Naive thymus-derived CD4-positive, alpha-beta T cell (primary cell): ENCODE results near the gene CD276. TPM values are rescaled to one million over a fixed set of nuclear protein-coding genes. Genes with fewer than 3 reads are reported as not detected.

Source experiments
- ATAC-seq: fragments of 150-1000 bp; cut with Tn5 transposase; 2 replicates; pipeline ENCODE4 v1.10.0; 2021; ENCODE audit warnings: mild to moderate bottlenecking, moderate library complexity
- CTCF ChIA-PET: fragments of 350-600 bp; sonication (Branson Sonifier 250); formaldehyde crosslinking; loops from one replicate; lab custom pipeline; 2021; ENCODE audit warnings: antibody characterized with exemption; lab: Charles Lee
- POLR2A ChIA-PET: fragments of 350-600 bp; sonication (Branson Sonifier 250); formaldehyde crosslinking; loops from one replicate; lab custom pipeline; 2021; ENCODE audit warnings: antibody characterized with exemption, inconsistent platforms; lab: Charles Lee
- DNase-seq, 9 donors: peaks; one replicate each; pipeline versions ENCODE4 v3.0.0 to v3.0.0-alpha.2; 2020 to 2022; ENCODE audit warnings: mixed read lengths in 1 of 9
- H3K27ac ChIP-seq: one replicate; pipeline ENCODE4 v1.7.0; 2013; ENCODE audit warnings: mild to moderate bottlenecking, low read depth, low read length, moderate library complexity
- H3K27me3 ChIP-seq, 2 donors: one replicate each; pipeline ENCODE4 v1.7.0; 2013; ENCODE audit warnings: low read length in 2 of 2, mild to moderate bottlenecking in 2 of 2, moderate library complexity in 2 of 2; ENCODE audit not compliant: control insufficient read depth in 2 of 2, insufficient read depth in 2 of 2
- H3K36me3 ChIP-seq, 3 experiments: 1 replicate in 2 of 3; 2 replicates in 1 of 3; pipeline ENCODE4 v1.7.0; 2013; ENCODE audit warnings: low read length in 3 of 3, mild to moderate bottlenecking in 3 of 3, moderate library complexity in 1 of 3; ENCODE audit not compliant: insufficient read depth in 3 of 3, control insufficient read depth in 2 of 3
- H3K4me1 ChIP-seq, 2 donors: one replicate each; pipeline ENCODE4 v1.7.0; 2013; ENCODE audit warnings: low read length in 2 of 2, mild to moderate bottlenecking in 2 of 2, moderate library complexity in 1 of 2; ENCODE audit not compliant: control insufficient read depth in 2 of 2, insufficient read depth in 2 of 2
- H3K4me3 ChIP-seq: 2 replicates; pipeline ENCODE4 v1.7.0; 2013; ENCODE audit warnings: mild to moderate bottlenecking, low read length
- H3K9me3 ChIP-seq, 3 experiments: 1 replicate in 2 of 3; 2 replicates in 1 of 3; pipeline ENCODE4 v1.7.0; 2013; ENCODE audit warnings: low read length in 3 of 3; ENCODE audit not compliant: control insufficient read depth in 2 of 3
- H3K27ac Mint-ChIP-seq, 9 donors: one replicate each; pipeline ENCODE4 v1.8.0; 2020 to 2022; ENCODE audit warnings: mixed read lengths in 9 of 9, mild to moderate bottlenecking in 8 of 9, moderate library complexity in 5 of 9, inconsistent platforms in 2 of 9
- H3K27me3 Mint-ChIP-seq, 5 donors: one replicate each; pipeline ENCODE4 v1.8.0; 2021 to 2022; ENCODE audit warnings: mixed read lengths in 5 of 5, mild to moderate bottlenecking in 1 of 5
- H3K36me3 Mint-ChIP-seq, 5 donors: one replicate each; pipeline ENCODE4 v1.8.0; 2020 to 2022; ENCODE audit warnings: mixed read lengths in 5 of 5, mild to moderate bottlenecking in 3 of 5, inconsistent platforms in 1 of 5
- H3K4me1 Mint-ChIP-seq, 7 donors: one replicate each; pipeline ENCODE4 v1.8.0; 2020 to 2022; ENCODE audit warnings: mixed read lengths in 7 of 7, mild to moderate bottlenecking in 3 of 7, inconsistent platforms in 1 of 7
- H3K4me3 Mint-ChIP-seq, 10 donors: one replicate each; pipeline ENCODE4 v1.8.0; 2020 to 2022; ENCODE audit warnings: mild to moderate bottlenecking in 10 of 10, mixed read lengths in 10 of 10, moderate library complexity in 6 of 10, inconsistent platforms in 2 of 10
- H3K9me3 Mint-ChIP-seq, 11 donors: one replicate each; pipeline ENCODE4 v1.8.0; 2020 to 2022; ENCODE audit warnings: mixed read lengths in 11 of 11, mild to moderate bottlenecking in 4 of 11, inconsistent platforms in 1 of 11, moderate library complexity in 1 of 11
- intact Hi-C, 2 donors: fragments of 100-400 bp; cut with micrococcal nuclease; formaldehyde crosslinking; loops; one replicate each; pipeline ENCODE4 v1.15.1; 2023
- polyA plus RNA-seq, 2 donors: library from polyadenylated mRNA; unstranded; fragments of 300-500 nt; fragmentation: Illumina TruSeq; gene quantifications; one replicate each; pipeline ENCODE4 v1.2.3, GENCODE V29; 2021
- total RNA-seq, 6 experiments: library from RNA in 5 of 6; stranded (reverse) in 5 of 6; gene quantifications; 1 replicate in 5 of 6; 2 replicates in 1 of 6; pipeline ENCODE4 v1.2.3 and lab custom pipeline; 2021 to 2026

CD276 gene
- total and polyA plus RNA-seq, 7 experiments from 2014 or later, result 0.76 to 2.7 (median 1.9) TPM; not detected in 4

GRCh38 chr15:73732930-73733329 is 48.7 kb downstream of the CD276 start:
- Mint-ChIP-seq H3K4me1 (no peaks in the 10 kb centered on the region), H3K4me3 (no peak overlapping the region), H3K9me3 (peaks cover 0 to 2% (median 0%) of the 10 kb centered on the region in 11 donors), H3K27ac (no peak overlapping the region), H3K36me3 (no peaks in the 10 kb centered on the region), H3K27me3 (peaks cover 0 to 21% (median 0%) of the 10 kb centered on the region in 5 donors)
- ChIA-PET POLR2A (no interaction called here), CTCF (no interaction called here)
- no peak for ATAC-seq
- Histone ChIP-seq H3K27me3 (no peaks in the 10 kb centered on the region), H3K36me3 (no peaks in the 10 kb centered on the region), H3K27ac (no peak overlapping the region), H3K4me3 (no peak overlapping the region), H3K9me3 (no peaks in the 10 kb centered on the region), H3K4me1 (no peaks in the 10 kb centered on the region)
- no peak for DNase-seq
- intact Hi-C loops, result no loop called here

DNA sequence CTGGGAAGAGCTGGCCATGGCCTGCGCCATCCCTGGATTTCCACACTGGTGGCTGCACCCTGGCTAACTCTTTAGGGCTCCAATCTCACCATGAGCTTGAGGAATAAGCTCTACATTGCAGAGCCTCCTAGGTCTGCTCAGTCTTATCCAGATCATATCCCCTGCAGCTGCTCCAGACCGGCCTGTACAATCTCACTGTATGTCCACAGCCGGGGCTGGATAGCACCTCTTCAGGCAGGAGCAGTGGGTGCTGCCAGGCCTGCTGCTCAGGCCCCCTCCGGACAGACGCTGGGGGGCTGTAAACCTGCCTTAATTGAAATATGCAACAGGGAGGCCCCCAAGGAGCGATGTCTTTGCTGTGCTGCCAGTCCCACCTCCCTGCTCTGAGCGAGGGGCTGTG is 53.4 kb downstream of the CD276 start:
- Histone ChIP-seq H3K27me3 (no peaks in the 10 kb centered on the region), H3K4me3 (no peak overlapping the region), H3K9me3 (no peaks in the 10 kb centered on the region), H3K4me1 (no peaks in the 10 kb centered on the region), H3K36me3 (no peaks in the 10 kb centered on the region), H3K27ac (no peak overlapping the region)
- Mint-ChIP-seq H3K27me3 (peaks cover 0 to 24% (median 0%) of the 10 kb centered on the region in 5 donors), H3K27ac (no peak overlapping the region), H3K36me3 (no peaks in the 10 kb centered on the region), H3K9me3 (peaks cover 0 to 2% (median 0%) of the 10 kb centered on the region in 11 donors), H3K4me1 (no peaks in the 10 kb centered on the region), H3K4me3 (no peak overlapping the region)
- CTCF ChIA-PET, result no interaction called here
- intact Hi-C loops, result no loop called here
- ATAC-seq (no peak), DNase-seq (no peak)
- POLR2A ChIA-PET, result no interaction called here

- Histone ChIP-seq H3K27ac (no peak overlapping the region), H3K27me3 (no peaks in the 10 kb centered on the region), H3K9me3 (no peaks in the 10 kb centered on the region), H3K36me3 (no peaks in the 10 kb centered on the region), H3K4me1 (no peaks in the 10 kb centered on the region), H3K4me3 (no peak overlapping the region)
- H3K9me3 Mint-ChIP-seq, result no peaks in the 10 kb centered on the region
- peaks cover 0 to 28% (median 0%) of the 10 kb centered on the region in 5 donors for H3K27me3 Mint-ChIP-seq
- no peak overlapping the region for H3K4me3 Mint-ChIP-seq
- ATAC-seq (no peak), DNase-seq (no peak)
- H3K4me1 Mint-ChIP-seq, result no peaks in the 10 kb centered on the region
- POLR2A ChIA-PET, result no interaction called here
- CTCF ChIA-PET, result interaction anchor here (0.5 kb wide), 1 partner anchor 1222 kb away, joined by 3 read pairs; no protein-coding TSS in a partner anchor
- H3K27ac Mint-ChIP-seq, result no peak overlapping the region
- intact Hi-C loops, result no loop called here
- H3K36me3 Mint-ChIP-seq, result no peaks in the 10 kb centered on the region
Observed at GRCh38 chr15:73740152-73741048, 56.2 kb downstream of the CD276 start.

GRCh38 chr15:73741321-73741836 is 57.2 kb downstream of the CD276 start:
- ChIA-PET POLR2A (no interaction called here), CTCF (interaction anchor here (0.5 kb wide), 1 partner anchor 1221 kb away, joined by 3 read pairs; no protein-coding TSS in a partner anchor)
- Mint-ChIP-seq H3K4me1 (no peaks in the 10 kb centered on the region), H3K4me3 (no peak overlapping the region), H3K9me3 (no peaks in the 10 kb centered on the region), H3K27ac (no peak overlapping the region), H3K27me3 (peaks cover 2 to 30% (median 5%) of the 10 kb centered on the region in 5 donors), H3K36me3 (no peaks in the 10 kb centered on the region)
- no peaks in the 10 kb centered on the region for H3K4me1 ChIP-seq
- no peaks in the 10 kb centered on the region for H3K9me3 ChIP-seq
- DNase-seq (no peak), ATAC-seq (no peak)
- no peak overlapping the region for H3K4me3 ChIP-seq
- no peaks in the 10 kb centered on the region for H3K27me3 ChIP-seq
- no peak overlapping the region for H3K27ac ChIP-seq
- intact Hi-C loops, result no loop called here
- no peaks in the 10 kb centered on the region for H3K36me3 ChIP-seq

DNA sequence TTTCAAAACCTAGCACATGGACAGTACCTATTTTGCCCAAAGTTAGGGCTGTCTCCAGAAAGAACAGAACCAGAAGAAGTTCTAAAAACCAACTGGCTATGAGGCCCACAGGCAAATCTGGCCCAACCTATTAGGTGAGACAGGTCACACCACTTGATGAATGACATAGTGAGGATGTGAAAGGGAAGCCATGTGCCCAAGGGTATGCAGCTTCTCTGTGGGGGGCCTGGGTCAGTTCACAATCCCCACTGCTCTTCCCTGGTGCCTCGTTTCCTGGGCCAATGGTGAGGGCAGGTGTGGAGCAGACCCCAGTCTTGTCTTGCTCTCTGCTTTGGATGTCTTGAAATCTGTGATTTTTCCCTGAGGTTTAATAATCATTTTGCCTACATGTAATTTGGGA is 60.1 kb downstream of the CD276 start:
- ChIA-PET CTCF (interaction anchor here (0.7 kb wide), 1 partner anchor 459 kb away, joined by 3 read pairs; no protein-coding TSS in a partner anchor), POLR2A (no interaction called here)
- DNase-seq (no peak), ATAC-seq (no peak)
- no peaks in the 10 kb centered on the region for H3K9me3 ChIP-seq
- Mint-ChIP-seq H3K4me1 (no peaks in the 10 kb centered on the region), H3K9me3 (no peaks in the 10 kb centered on the region), H3K27ac (no peak overlapping the region), H3K36me3 (no peaks in the 10 kb centered on the region), H3K27me3 (peaks cover 14 to 41% (median 20%) of the 10 kb centered on the region in 5 donors), H3K4me3 (no peak overlapping the region)
- H3K27ac ChIP-seq, result no peak overlapping the region
- H3K36me3 ChIP-seq, result no peaks in the 10 kb centered on the region
- no peaks in the 10 kb centered on the region for H3K27me3 ChIP-seq
- intact Hi-C loops, result no loop called here
- H3K4me3 ChIP-seq, result no peak overlapping the region
- no peaks in the 10 kb centered on the region for H3K4me1 ChIP-seq

GRCh38 chr15:73745073-73745472 is 60.9 kb downstream of the CD276 start:
- no peaks in the 10 kb centered on the region for H3K36me3 Mint-ChIP-seq
- no peak for DNase-seq
- H3K4me3 Mint-ChIP-seq, result no peak overlapping the region
- Histone ChIP-seq H3K9me3 (no peaks in the 10 kb centered on the region), H3K27me3 (no peaks in the 10 kb centered on the region), H3K27ac (no peak overlapping the region), H3K36me3 (no peaks in the 10 kb centered on the region), H3K4me3 (no peak overlapping the region), H3K4me1 (no peaks in the 10 kb centered on the region)
- ChIA-PET CTCF (no interaction called here), POLR2A (no interaction called here)
- intact Hi-C loops, result no loop called here
- H3K9me3 Mint-ChIP-seq, result no peaks in the 10 kb centered on the region
- no peak for ATAC-seq
- no peak overlapping the region for H3K27ac Mint-ChIP-seq
- no peaks in the 10 kb centered on the region for H3K4me1 Mint-ChIP-seq
- H3K27me3 Mint-ChIP-seq, result peaks cover 20 to 49% (median 24%) of the 10 kb centered on the region in 5 donors
